HFFc6 (cell line): Measurements from ENCODE around the gene USP24. TPM values are rescaled to one million over a fixed set of nuclear protein-coding genes. Genes with fewer than 3 reads are reported as not detected.

ENCODE experiments used
- DNase-seq: peaks from one replicate; pipeline ENCODE4 v3.0.0-alpha.2; 2018
- H3K27ac Mint-ChIP-seq: 2 replicates; pipeline ENCODE4 v1.8.0; 2020; ENCODE audit warnings: mild to moderate bottlenecking, mixed read lengths
- H3K27me3 Mint-ChIP-seq: 2 replicates; pipeline ENCODE4 v1.8.0; 2021; ENCODE audit warnings: mild to moderate bottlenecking, moderate library complexity, mixed read lengths; ENCODE audit not compliant: insufficient read depth
- H3K36me3 Mint-ChIP-seq: 2 replicates; pipeline ENCODE4 v1.8.0; 2021; ENCODE audit warnings: low read depth, mixed read lengths
- H3K4me1 Mint-ChIP-seq: 2 replicates; pipeline ENCODE4 v1.8.0; 2020; ENCODE audit warnings: low read depth, mixed read lengths
- H3K4me3 Mint-ChIP-seq: 2 replicates; pipeline ENCODE4 v1.8.0; 2020; ENCODE audit warnings: mild to moderate bottlenecking, moderate library complexity, mixed read lengths
- H3K9me3 Mint-ChIP-seq: 2 replicates; pipeline ENCODE4 v1.8.0; 2020; ENCODE audit warnings: mild to moderate bottlenecking, mixed read lengths
- CTCF ChIP-seq: fragments of 200-600 bp; sonication (generic); IDR thresholded peaks from 2 replicates; pipeline ENCODE4 v1.5.0; 2021; ENCODE audit warnings: antibody characterized with exemption, mild to moderate bottlenecking
- total RNA-seq, 6 experiments: library from RNA; stranded (reverse); fragmentation: NEBNext Ultra II Directional; extraction: Animal tissue kit (Norgen Biotek cat#: 25700); gene quantifications; 2 replicates in 1 of 6; 3 replicates in 5 of 6; pipeline ENCODE4 v1.2.3, GENCODE V29; 2021

The USP24 gene
- total RNA-seq, 6 experiments from 2014 or later, result 22.5 to 27.8 (median 25.0) TPM

GRCh38 chr1:55064071-55064581, 151.0 kb downstream of the USP24 start:
- H3K36me3 Mint-ChIP-seq, result peaks cover 25% of the 10 kb centered on the region
- no peak overlapping the region; the same call in 1 of the 2 replicates for H3K27ac Mint-ChIP-seq
- no peak overlapping the region for H3K4me3 Mint-ChIP-seq
- peak; percentile 46 for DNase-seq
- H3K27me3 Mint-ChIP-seq, result peaks cover 15% of the 10 kb centered on the region
- no peaks in the 10 kb centered on the region for H3K9me3 Mint-ChIP-seq
- peaks cover 22% of the 10 kb centered on the region for H3K4me1 Mint-ChIP-seq
- TF ChIP-seq CTCF, result peak; percentile 63

DNA sequence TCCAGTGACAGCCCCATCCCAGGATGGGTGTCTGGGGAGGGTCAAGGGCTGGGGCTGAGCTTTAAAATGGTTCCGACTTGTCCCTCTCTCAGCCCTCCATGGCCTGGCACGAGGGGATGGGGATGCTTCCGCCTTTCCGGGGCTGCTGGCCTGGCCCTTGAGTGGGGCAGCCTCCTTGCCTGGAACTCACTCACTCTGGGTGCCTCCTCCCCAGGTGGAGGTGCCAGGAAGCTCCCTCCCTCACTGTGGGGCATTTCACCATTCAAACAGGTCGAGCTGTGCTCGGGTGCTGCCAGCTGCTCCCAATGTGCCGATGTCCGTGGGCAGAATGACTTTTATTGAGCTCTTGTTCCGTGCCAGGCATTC, 151.6 kb downstream of the USP24 start:
- Mint-ChIP-seq H3K4me1 (peaks cover 22% of the 10 kb centered on the region), H3K27me3 (peaks cover 20% of the 10 kb centered on the region), H3K9me3 (no peaks in the 10 kb centered on the region), H3K4me3 (no peak overlapping the region), H3K27ac (no peak overlapping the region), H3K36me3 (peaks cover 20% of the 10 kb centered on the region)
- no peak for TF ChIP-seq CTCF
- DNase-seq, result no peak

- Mint-ChIP-seq H3K27me3 (peaks cover 24% of the 10 kb centered on the region), H3K36me3 (peaks cover 19% of the 10 kb centered on the region), H3K4me1 (peaks cover 22% of the 10 kb centered on the region), H3K4me3 (no peak overlapping the region), H3K27ac (no peak overlapping the region), H3K9me3 (no peaks in the 10 kb centered on the region)
- DNase-seq, result no peak
- no peak for TF ChIP-seq CTCF
Observed at GRCh38 chr1:55062801-55063576, 152.2 kb downstream of the USP24 start.

GRCh38 chr1:55061706-55062321, 153.3 kb downstream of the USP24 start:
- H3K4me1 Mint-ChIP-seq, result peaks cover 22% of the 10 kb centered on the region
- no peak overlapping the region for H3K27ac Mint-ChIP-seq
- no peaks in the 10 kb centered on the region for H3K9me3 Mint-ChIP-seq
- peaks cover 26% of the 10 kb centered on the region for H3K27me3 Mint-ChIP-seq
- no peak for DNase-seq
- no peak for TF ChIP-seq CTCF
- H3K4me3 Mint-ChIP-seq, result no peak overlapping the region
- H3K36me3 Mint-ChIP-seq, result peaks cover 12% of the 10 kb centered on the region

- no peaks in the 10 kb centered on the region for H3K9me3 Mint-ChIP-seq
- DNase-seq, result no peak
- no peak overlapping the region for H3K4me3 Mint-ChIP-seq
- peaks cover 22% of the 10 kb centered on the region for H3K4me1 Mint-ChIP-seq
- H3K27me3 Mint-ChIP-seq, result peaks cover 26% of the 10 kb centered on the region
- no peak for TF ChIP-seq CTCF
- no peak overlapping the region for H3K27ac Mint-ChIP-seq
- peaks cover 5% of the 10 kb centered on the region; the same call in 1 of the 2 replicates for H3K36me3 Mint-ChIP-seq
Observed at GRCh38 chr1:55061000-55061705, 154.0 kb downstream of the USP24 start.
